PC-9 (cell line): Measurements from ENCODE around the gene ZDHHC14. TPM values are rescaled to one million over a fixed set of nuclear protein-coding genes. Genes with fewer than 3 reads are reported as not detected.

Experiments used
- BruUV-seq: library from RNA; stranded (reverse); fragments of 400-500 nt; replicated peaks from 2 replicates; lab custom pipeline; 2021; lab: Mats Ljungman, UMichigan
- CTCF ChIA-PET: fragments of 300-600 bp; sonication (Branson Sonifier 250); formaldehyde crosslinking; loops from one replicate; lab custom pipeline; 2022; ENCODE audit warnings: antibody characterized with exemption; lab: Charles Lee
- POLR2A ChIA-PET: fragments of 300-600 bp; sonication (Branson Sonifier 250); formaldehyde crosslinking; loops from one replicate; lab custom pipeline; 2022; ENCODE audit warnings: antibody characterized with exemption; ENCODE audit not compliant: unreplicated experiment; lab: Charles Lee
- DNase-seq, 2 experiments: peaks; one replicate each; pipeline versions ENCODE4 v3.0.0 to v3.0.0-alpha.2; 2015 to 2022; ENCODE audit warnings: mixed read lengths in 1 of 2
- H2AFZ ChIP-seq: fragments of 200-600 bp; sonication (generic); 2 replicates; pipeline ENCODE4 v1.8.1; 2017; ENCODE audit warnings: antibody characterized with exemption
- H3F3A ChIP-seq: fragments of 200-600 bp; sonication (generic); 2 replicates; pipeline ENCODE4 v1.8.1; 2017; ENCODE audit warnings: antibody characterized with exemption, mild to moderate bottlenecking, low read depth; ENCODE audit not compliant: insufficient read depth
- H3K27ac ChIP-seq: fragments of 200-600 bp; sonication (generic); 2 replicates; pipeline ENCODE4 v1.6.1; 2016; ENCODE audit warnings: mixed run types
- H3K27me3 ChIP-seq: fragments of 200-600 bp; sonication (generic); 2 replicates; pipeline ENCODE4 v1.6.1; 2016; ENCODE audit warnings: low read depth, mixed run types; ENCODE audit not compliant: insufficient read depth
- H3K36me3 ChIP-seq: fragments of 200-600 bp; sonication (generic); 2 replicates; pipeline ENCODE4 v1.6.1; 2016; ENCODE audit warnings: low read depth, mixed run types
- H3K4me1 ChIP-seq: fragments of 200-600 bp; sonication (generic); replicated peaks from 2 replicates; pipeline ENCODE4 v1.6.1; 2016; ENCODE audit warnings: mixed run types; ENCODE audit not compliant: insufficient read depth
- H3K4me2 ChIP-seq: fragments of 200-600 bp; sonication (generic); 2 replicates; pipeline ENCODE4 v1.6.1; 2017; ENCODE audit warnings: mixed run types
- H3K4me3 ChIP-seq: fragments of 200-600 bp; sonication (generic); 2 replicates; pipeline ENCODE4 v1.6.1; 2016; ENCODE audit warnings: mixed run types
- H3K79me2 ChIP-seq: fragments of 200-600 bp; sonication (generic); 2 replicates; pipeline ENCODE4 v1.6.1; 2017; ENCODE audit warnings: low read depth, mixed run types
- H3K9me2 ChIP-seq: fragments of 200-600 bp; sonication (generic); 2 replicates; pipeline ENCODE4 v1.8.1; 2017; ENCODE audit warnings: mild to moderate bottlenecking; ENCODE audit not compliant: insufficient read depth
- H3K9me3 ChIP-seq: fragments of 200-600 bp; sonication (generic); 2 replicates; pipeline ENCODE4 v1.8.1; 2016; ENCODE audit warnings: low read depth; ENCODE audit not compliant: insufficient read depth
- H4K20me1 ChIP-seq: fragments of 200-600 bp; sonication (generic); 2 replicates; pipeline ENCODE4 v1.8.1; 2017; ENCODE audit not compliant: insufficient read depth
- EZH2 ChIP-seq: fragments of 200-600 bp; sonication (generic); IDR thresholded peaks from 2 replicates; pipeline ENCODE4 v1.8.0; 2017; ENCODE audit warnings: antibody characterized with exemption, low read depth
- intact Hi-C: fragments of 100-400 bp; cut with micrococcal nuclease; formaldehyde crosslinking; loops from one replicate; pipeline ENCODE4 v1.10.0; 2022; ENCODE audit not compliant: unreplicated experiment
- total RNA-seq: library from RNA; stranded (reverse); gene quantifications from 2 replicates; pipeline ENCODE4 v1.2.3, GENCODE V29; 2021
- TF ChIP-seq, protein P1 (sequence below): fragments of 200-600 bp; sonication (generic); conservative IDR thresholded peaks from 2 replicates; pipeline ENCODE4 v1.6.1; 2017; ENCODE audit warnings: mixed run types, antibody characterized with exemption, mild to moderate bottlenecking, moderate library complexity

ZDHHC14 gene
- total RNA-seq, 1 experiment from 2014 or later: 5.6 TPM

DNA sequence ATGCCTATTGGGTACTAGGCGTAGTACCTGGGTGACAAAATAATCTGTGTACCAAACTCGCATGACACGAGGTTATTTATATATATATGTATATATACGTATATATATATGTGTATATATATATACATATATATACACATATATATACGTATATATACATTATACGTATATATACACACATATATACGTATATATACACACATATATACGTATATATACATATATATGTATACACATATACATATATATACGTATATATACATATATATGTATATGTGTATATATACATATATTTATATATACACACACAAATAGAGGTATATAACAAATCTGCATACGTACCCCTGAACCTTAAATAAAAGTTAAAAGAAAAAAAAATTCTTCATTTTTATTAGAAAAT, 103.2 kb downstream of the ZDHHC14 start:
- Histone ChIP-seq H3K4me1 (no peaks in the 10 kb centered on the region), H3K27ac (no peak overlapping the region), H3K79me2 (no peaks in the 10 kb centered on the region), H3K27me3 (no peaks in the 10 kb centered on the region), H3K9me2 (no peaks in the 10 kb centered on the region), H3K4me2 (no peak overlapping the region), H3K9me3 (no peaks in the 10 kb centered on the region), H2AFZ (no peak overlapping the region), H3K4me3 (no peak overlapping the region), H3F3A (no peaks in the 10 kb centered on the region), H3K36me3 (no peaks in the 10 kb centered on the region), H4K20me1 (no peaks in the 10 kb centered on the region)
- BruUV-seq: no TSS peak
- TF ChIP-seq, protein P1, sequence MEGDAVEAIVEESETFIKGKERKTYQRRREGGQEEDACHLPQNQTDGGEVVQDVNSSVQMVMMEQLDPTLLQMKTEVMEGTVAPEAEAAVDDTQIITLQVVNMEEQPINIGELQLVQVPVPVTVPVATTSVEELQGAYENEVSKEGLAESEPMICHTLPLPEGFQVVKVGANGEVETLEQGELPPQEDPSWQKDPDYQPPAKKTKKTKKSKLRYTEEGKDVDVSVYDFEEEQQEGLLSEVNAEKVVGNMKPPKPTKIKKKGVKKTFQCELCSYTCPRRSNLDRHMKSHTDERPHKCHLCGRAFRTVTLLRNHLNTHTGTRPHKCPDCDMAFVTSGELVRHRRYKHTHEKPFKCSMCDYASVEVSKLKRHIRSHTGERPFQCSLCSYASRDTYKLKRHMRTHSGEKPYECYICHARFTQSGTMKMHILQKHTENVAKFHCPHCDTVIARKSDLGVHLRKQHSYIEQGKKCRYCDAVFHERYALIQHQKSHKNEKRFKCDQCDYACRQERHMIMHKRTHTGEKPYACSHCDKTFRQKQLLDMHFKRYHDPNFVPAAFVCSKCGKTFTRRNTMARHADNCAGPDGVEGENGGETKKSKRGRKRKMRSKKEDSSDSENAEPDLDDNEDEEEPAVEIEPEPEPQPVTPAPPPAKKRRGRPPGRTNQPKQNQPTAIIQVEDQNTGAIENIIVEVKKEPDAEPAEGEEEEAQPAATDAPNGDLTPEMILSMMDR: no peak
- no peak for TF ChIP-seq EZH2
- CTCF ChIA-PET: no interaction called here
- intact Hi-C loops: no loop called here
- DNase-seq: no peak
- POLR2A ChIA-PET: no interaction called here

DNA sequence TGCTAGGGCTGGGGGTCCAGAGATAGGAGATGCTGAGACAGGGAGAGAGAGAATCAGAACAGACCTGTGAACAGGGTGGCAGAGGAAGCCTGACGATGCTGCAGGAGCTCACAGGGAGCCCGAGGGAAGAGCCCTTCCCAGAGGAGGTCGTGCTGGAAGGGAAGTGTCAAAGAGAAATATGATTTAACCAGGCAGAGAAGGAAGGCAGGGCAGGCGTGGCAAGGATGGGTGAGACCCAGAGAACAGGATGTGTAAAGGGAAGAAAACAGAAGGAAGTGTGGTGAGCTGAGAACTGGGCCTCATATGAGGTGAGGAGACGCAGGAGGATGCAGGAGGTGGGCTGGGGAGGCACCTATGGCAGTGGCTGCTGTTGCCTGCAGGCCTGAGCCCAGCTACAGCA, 105.6 kb downstream of the ZDHHC14 start:
- H3F3A ChIP-seq: no peaks in the 10 kb centered on the region
- no peak overlapping the region for H3K4me2 ChIP-seq
- no peaks in the 10 kb centered on the region for H3K27me3 ChIP-seq
- H4K20me1 ChIP-seq: no peaks in the 10 kb centered on the region
- intact Hi-C loops: no loop called here
- POLR2A ChIA-PET: interaction anchor here (0.6 kb wide), 1 partner anchor 249 kb away, joined by 3 read pairs; no protein-coding TSS in a partner anchor
- no TSS peak for BruUV-seq
- CTCF ChIA-PET: no interaction called here
- no peak overlapping the region for H3K27ac ChIP-seq
- H3K79me2 ChIP-seq: no peaks in the 10 kb centered on the region
- no peaks in the 10 kb centered on the region for H3K9me2 ChIP-seq
- no peaks in the 10 kb centered on the region for H3K36me3 ChIP-seq
- H2AFZ ChIP-seq: no peak overlapping the region
- no peak for TF ChIP-seq EZH2
- TF ChIP-seq, protein P1: no peak
- no peak overlapping the region for H3K4me3 ChIP-seq
- no peaks in the 10 kb centered on the region for H3K9me3 ChIP-seq
- DNase-seq: no peak
- H3K4me1 ChIP-seq: no peaks in the 10 kb centered on the region

DNA sequence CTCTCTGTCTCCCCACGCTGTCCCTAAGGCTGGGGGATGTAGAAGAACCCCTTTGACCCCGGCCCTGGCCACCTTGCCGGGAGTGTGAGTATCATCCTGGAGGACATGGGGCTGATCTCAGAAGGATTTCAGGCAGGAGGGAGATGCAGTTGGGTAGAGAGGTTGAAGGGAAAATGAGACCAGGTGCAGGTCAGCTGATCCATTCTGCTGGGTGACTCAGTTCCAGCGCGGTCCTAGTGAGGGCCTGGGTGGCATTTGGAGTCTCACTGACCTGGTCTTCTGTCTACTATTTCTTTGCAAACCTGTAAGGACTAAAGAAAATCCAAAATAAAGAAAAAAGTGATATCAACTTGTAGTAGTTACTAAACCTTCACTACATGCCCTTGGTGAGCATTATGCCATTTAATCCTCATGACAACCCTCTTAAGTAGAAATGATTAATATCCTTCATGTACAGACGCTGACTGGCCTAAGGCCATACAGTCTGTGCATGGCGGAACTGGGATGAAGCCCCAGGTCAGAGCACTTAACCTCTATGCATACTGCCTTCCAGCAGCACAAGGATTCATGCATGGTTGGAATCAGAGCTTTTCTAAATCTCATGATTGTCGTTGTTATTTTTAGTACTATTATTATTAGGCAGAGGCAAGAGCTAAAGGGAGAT, 106.3 kb downstream of the ZDHHC14 start:
- H3K36me3 ChIP-seq: no peaks in the 10 kb centered on the region
- H3K79me2 ChIP-seq: no peaks in the 10 kb centered on the region
- no peak overlapping the region for H3K27ac ChIP-seq
- no peak overlapping the region for H3K4me2 ChIP-seq
- H3K27me3 ChIP-seq: no peaks in the 10 kb centered on the region
- ChIA-PET POLR2A (no interaction called here), CTCF (no interaction called here)
- no peak for DNase-seq
- H3K4me3 ChIP-seq: no peak overlapping the region
- H3K9me3 ChIP-seq: no peaks in the 10 kb centered on the region
- H3K4me1 ChIP-seq: no peaks in the 10 kb centered on the region
- no peak overlapping the region for H2AFZ ChIP-seq
- intact Hi-C loops: no loop called here
- TF ChIP-seq, protein P1: no peak
- TF ChIP-seq EZH2: no peak
- BruUV-seq: no TSS peak
- H3F3A ChIP-seq: no peaks in the 10 kb centered on the region
- no peaks in the 10 kb centered on the region for H3K9me2 ChIP-seq
- no peaks in the 10 kb centered on the region for H4K20me1 ChIP-seq
